WI38 (cell line): ENCODE results near the gene GTF3C1.

Experiments
- H3K4me3 ChIP-seq: 2 replicates; pipeline ENCODE4 v1.5.1; 2011; ENCODE audit warnings: low read depth, mild to moderate bottlenecking, control low read depth, low read length
- TF ChIP-seq, protein P1 (sequence below): IDR thresholded peaks from 2 replicates; pipeline ENCODE4 v1.5.1; 2012; ENCODE audit warnings: low read depth, mild to moderate bottlenecking, control low read depth, low read length

The GTF3C1 gene

DNA sequence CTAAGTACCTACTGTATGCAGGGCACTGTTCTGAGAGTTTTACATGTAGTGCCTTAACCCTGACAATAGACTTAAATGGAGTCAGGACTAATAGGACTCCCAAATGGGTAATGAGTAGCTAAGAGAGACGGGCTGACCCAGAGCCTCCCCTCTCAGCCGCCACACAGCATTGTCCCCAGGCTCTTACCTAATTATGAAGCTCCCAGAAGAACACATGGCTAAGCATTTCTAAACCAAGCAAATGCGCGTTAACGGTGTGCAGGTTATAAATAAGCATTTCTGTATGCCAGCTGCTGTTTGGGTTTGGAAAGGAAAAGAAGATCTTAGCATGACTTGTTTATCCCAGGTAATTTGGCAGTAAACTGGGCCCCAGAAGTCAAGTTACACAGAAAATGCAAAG is 14.5 kb upstream of the GTF3C1 start:
- TF ChIP-seq, protein P1, sequence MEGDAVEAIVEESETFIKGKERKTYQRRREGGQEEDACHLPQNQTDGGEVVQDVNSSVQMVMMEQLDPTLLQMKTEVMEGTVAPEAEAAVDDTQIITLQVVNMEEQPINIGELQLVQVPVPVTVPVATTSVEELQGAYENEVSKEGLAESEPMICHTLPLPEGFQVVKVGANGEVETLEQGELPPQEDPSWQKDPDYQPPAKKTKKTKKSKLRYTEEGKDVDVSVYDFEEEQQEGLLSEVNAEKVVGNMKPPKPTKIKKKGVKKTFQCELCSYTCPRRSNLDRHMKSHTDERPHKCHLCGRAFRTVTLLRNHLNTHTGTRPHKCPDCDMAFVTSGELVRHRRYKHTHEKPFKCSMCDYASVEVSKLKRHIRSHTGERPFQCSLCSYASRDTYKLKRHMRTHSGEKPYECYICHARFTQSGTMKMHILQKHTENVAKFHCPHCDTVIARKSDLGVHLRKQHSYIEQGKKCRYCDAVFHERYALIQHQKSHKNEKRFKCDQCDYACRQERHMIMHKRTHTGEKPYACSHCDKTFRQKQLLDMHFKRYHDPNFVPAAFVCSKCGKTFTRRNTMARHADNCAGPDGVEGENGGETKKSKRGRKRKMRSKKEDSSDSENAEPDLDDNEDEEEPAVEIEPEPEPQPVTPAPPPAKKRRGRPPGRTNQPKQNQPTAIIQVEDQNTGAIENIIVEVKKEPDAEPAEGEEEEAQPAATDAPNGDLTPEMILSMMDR, result no peak
- no peak overlapping the region for H3K4me3 ChIP-seq

DNA sequence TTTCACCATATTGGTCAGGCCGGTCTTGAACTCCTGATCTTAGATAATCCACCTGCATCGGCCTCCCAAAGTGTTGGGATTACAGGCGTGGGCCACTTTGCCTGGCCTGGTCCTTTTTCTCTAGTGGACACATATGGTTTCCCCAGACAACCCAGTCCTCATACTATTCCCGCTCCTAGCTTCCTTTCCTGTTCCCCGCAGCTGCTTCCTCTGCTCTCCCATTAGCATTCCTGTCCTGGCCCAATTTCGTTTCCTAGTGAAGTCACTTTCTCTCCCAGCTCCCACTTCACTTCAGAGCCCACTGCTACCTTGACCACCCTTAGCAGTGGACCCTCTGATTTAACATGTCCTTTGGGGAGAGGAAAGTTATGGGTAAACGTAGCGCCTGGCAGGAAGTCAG is 11.5 kb upstream of the GTF3C1 start:
- no peak overlapping the region for H3K4me3 ChIP-seq
- TF ChIP-seq, protein P1, result no peak

DNA sequence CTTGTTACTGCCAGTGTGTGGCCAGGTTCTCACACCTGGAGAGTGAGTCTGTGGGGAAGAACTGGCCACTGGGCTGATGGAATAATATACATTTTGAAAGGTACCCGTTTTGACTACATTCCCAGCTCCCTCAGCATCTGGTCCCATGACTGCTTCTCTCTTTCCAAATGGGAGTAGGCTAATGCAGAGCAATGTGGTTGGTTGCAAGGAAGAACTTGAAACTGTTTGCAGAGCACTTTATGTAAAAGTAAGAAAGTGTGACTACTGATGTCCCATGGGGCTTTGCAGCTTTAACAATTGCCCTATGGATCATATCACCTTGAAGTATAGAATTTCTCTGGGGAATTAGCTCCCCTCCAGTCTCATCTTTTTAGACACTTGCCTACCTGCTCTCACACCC is 9.2 kb upstream of the GTF3C1 start:
- H3K4me3 ChIP-seq, result no peak overlapping the region
- TF ChIP-seq, protein P1, result no peak

DNA sequence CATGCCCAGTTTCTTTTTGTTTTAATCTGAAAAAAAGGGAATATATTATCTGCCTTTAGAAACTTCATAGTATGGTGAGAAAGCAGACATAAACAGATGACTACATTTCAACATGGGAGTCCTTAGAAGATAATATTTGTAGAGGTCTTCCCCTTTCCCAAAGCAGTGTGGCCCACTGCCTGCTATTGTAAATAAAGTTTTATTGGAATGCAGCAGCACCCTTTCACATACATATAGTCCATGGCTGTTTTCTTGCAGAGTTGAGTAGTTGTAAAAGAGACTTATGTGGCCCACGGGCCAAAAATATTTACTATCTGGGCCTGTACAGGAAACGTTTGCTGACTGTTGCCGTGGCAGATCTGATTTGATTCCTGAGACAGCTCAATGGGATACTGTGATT is 8.7 kb upstream of the GTF3C1 start:
- TF ChIP-seq, protein P1, result no peak
- H3K4me3 ChIP-seq, result no peak overlapping the region

DNA sequence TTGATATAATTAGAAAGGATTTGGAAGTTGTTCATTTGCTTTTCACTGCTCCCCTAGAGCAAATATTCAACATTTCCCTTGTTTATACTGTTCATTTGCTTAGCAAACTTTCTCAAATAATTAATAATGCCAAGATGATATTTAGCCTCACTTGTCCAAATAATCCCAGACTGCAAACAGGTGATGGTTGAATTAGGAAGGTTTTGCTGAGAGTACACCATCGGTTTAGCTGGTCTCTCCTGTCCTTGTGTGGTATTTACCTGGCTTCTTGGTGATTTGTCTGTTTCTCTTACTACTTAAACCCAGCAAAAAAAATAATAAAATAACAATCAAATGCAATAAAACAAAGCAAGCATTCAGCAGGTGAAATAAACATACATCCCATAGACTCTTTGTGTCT is 6.8 kb upstream of the GTF3C1 start:
- no peak overlapping the region for H3K4me3 ChIP-seq
- TF ChIP-seq, protein P1, result no peak

DNA sequence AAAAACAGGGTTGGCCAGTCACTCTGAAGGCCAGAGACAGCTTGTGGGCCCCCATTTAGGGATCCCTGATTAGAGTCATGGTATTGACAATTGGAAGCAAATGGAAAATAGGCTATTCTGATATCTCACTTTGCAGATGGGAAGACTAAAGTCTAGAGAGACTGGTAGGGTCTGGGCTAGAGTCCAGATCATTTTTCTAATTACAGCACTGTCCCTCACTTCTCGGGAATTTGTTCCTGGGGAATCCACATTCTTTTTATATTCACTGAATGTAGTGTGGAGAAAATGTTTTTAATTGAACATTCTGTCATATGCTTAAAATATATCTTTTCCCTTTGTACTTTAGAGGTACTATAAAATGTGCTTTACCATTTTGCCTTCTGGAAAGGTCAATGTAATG is 1.3 kb upstream of the GTF3C1 start:
- H3K4me3 ChIP-seq, result peak overlapping the region; percentile 100
- TF ChIP-seq, protein P1, result no peak

DNA sequence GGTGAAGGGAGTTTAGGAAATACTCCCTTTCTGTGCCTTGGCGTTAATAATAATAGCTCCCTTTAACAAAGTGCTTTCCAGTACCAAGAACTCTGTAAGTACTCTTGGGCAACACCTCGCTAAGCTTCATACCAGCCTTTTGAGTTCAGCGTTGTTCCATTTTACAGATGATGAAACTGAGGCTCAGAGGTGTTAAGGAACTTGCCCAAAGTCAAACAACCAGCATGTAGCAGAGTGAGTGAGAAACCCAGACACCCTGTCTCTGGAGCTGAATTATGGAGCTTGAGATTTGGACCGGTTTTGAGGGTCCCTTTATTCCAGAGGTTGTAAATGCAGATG is 838 bp upstream of the GTF3C1 start:
- H3K4me3 ChIP-seq, result peak overlapping the region; percentile 100
- TF ChIP-seq, protein P1, result no peak
